ENCODE measurements around the gene ZSCAN31. TPM values are rescaled to one million over a fixed set of nuclear protein-coding genes. Genes with fewer than 3 reads are reported as not detected.

The ZSCAN31 gene
- total RNA-seq, 4 donors from 2014 or later = 3.6 to 19.4 (median 7.0) TPM

DNA sequence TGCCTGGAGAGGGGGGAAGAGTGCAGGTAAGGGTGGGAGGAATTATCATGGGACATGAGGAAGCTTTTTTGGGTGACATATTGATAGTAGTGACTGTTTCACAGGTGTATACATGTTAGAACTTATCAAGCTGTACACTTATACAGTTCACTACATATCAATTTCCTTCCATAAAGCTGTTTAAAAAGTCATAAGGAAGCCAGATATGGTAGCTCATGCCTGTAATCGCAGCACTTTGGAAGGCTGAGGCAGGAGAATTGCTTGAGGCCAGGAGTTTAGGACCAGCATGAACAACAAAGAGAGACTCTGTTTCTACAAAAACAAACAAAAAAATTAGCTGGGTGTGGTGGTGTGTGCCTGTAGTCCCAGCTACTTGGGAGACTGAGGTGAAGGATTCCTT is 41.9 kb upstream of the ZSCAN31 start:
- WGBS, 2 donors = 94 to 96% methylated on average over 1 of the region's 1 CpG
- intact Hi-C loops (cut with DNase I; ENCODE audit: low total_unique reads) = no loop called here
- no peak for DNase-seq (ENCODE audit: low spot score in 2 of 2)
- no peak for TF ChIP-seq POLR2A (IDR thresholded peaks at IDR 0.05)
- no peak for TF ChIP-seq CTCF (IDR thresholded peaks at IDR 0.05)
- H3K4me3 ChIP-seq (ENCODE audit: low read depth, poor library complexity, severe bottlenecking) = no peak overlapping the region

- no peak overlapping the region for H3K4me3 ChIP-seq (ENCODE audit: low read depth, poor library complexity, severe bottlenecking)
- WGBS, 2 donors = 92 to 94% methylated on average over 1 of the region's 1 CpG
- intact Hi-C loops (cut with DNase I; ENCODE audit: low total_unique reads) = no loop called here
- DNase-seq (ENCODE audit: low spot score in 2 of 2) = no peak
- no peak for TF ChIP-seq POLR2A (IDR thresholded peaks at IDR 0.05)
- TF ChIP-seq CTCF (IDR thresholded peaks at IDR 0.05) = no peak
Measured at GRCh38 chr6:28373925-28374324, 38.0 kb upstream of the ZSCAN31 start.

GRCh38 chr6:28371706-28372451 is 35.9 kb upstream of the ZSCAN31 start:
- TF ChIP-seq POLR2A (IDR thresholded peaks at IDR 0.05) (no peak), CTCF (IDR thresholded peaks at IDR 0.05) (no peak)
- 89 to 92% methylated on average over 9 of the region's 9 CpGs for WGBS, 2 donors
- no peak for DNase-seq (ENCODE audit: low spot score in 2 of 2)
- H3K4me3 ChIP-seq (ENCODE audit: low read depth, poor library complexity, severe bottlenecking) = no peak overlapping the region
- intact Hi-C loops (cut with DNase I; ENCODE audit: low total_unique reads) = no loop called here

DNA sequence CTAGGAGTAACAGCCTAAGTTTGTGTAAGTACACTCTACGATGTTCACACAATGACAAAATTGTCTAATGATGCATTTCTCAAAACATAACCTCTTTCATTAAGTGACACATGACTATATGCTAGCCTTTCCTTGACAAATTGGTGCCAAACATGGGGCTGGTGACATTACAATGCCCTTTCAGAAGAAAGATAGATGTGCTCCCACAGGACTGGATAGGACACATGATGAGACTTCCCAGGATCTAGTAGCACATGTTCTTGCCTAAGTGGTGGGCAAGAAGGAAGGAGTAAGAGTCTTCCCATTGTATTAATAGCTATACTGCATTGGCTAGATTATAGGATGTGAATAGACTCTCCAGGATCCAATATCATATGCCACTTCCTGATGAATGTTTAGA is 35.3 kb upstream of the ZSCAN31 start:
- H3K4me3 ChIP-seq (ENCODE audit: low read depth, poor library complexity, severe bottlenecking) = no peak overlapping the region
- no peak for DNase-seq (ENCODE audit: low spot score in 2 of 2)
- WGBS, 2 donors = 92 to 93% methylated on average over 1 of the region's 1 CpG
- TF ChIP-seq POLR2A (IDR thresholded peaks at IDR 0.05) (no peak), CTCF (IDR thresholded peaks at IDR 0.05) (no peak)
- intact Hi-C loops (cut with DNase I; ENCODE audit: low total_unique reads) = no loop called here

- WGBS, 2 donors = 71 to 86% methylated on average over 2 of the region's 2 CpGs
- no peak for DNase-seq (ENCODE audit: low spot score in 2 of 2)
- H3K4me3 ChIP-seq (ENCODE audit: low read depth, poor library complexity, severe bottlenecking) = no peak overlapping the region
- intact Hi-C loops (cut with DNase I; ENCODE audit: low total_unique reads) = no loop called here
- no peak for TF ChIP-seq POLR2A (IDR thresholded peaks at IDR 0.05)
- TF ChIP-seq CTCF (IDR thresholded peaks at IDR 0.05) = no peak
Measured at GRCh38 chr6:28370440-28370839, 34.5 kb upstream of the ZSCAN31 start.

- intact Hi-C loops (cut with DNase I; ENCODE audit: low total_unique reads) = no loop called here
- DNase-seq (ENCODE audit: low spot score in 2 of 2) = no peak
- TF ChIP-seq CTCF (IDR thresholded peaks at IDR 0.05) (no peak), POLR2A (IDR thresholded peaks at IDR 0.05) (no peak)
- 93 to 97% methylated on average over 3 of the region's 3 CpGs for WGBS, 2 donors
- no peak overlapping the region for H3K4me3 ChIP-seq (ENCODE audit: low read depth, poor library complexity, severe bottlenecking)
Measured at GRCh38 chr6:28369463-28369862, 33.5 kb upstream of the ZSCAN31 start.

All from lower leg skin (tissue), 4 donors.